Spleen (tissue), 7 donors: ENCODE measurements around the gene SULT1C4.

ENCODE experiments used
- CTCF ChIP-seq, 11 experiments: fragments of 200-600 bp in 7 of 11; fragments of 450-650 bp in 4 of 11; sonication (generic) in 4 of 11; IDR thresholded peaks in 8 of 11; conservative IDR thresholded peaks in 3 of 11; 1 replicate in 7 of 11; 2 replicates in 4 of 11; pipeline versions ENCODE4 v1.4.0 to v1.8.0; 2016 to 2021; ENCODE audit warnings: antibody characterized with exemption in 11 of 11, inconsistent platforms in 4 of 11, mild to moderate bottlenecking in 1 of 11
- POLR2A ChIP-seq, 3 donors: fragments of 450-650 bp; IDR thresholded peaks; one replicate each; pipeline ENCODE4 v1.5.1; 2017; ENCODE audit warnings: antibody characterized with exemption in 3 of 3, mild to moderate bottlenecking in 1 of 3
- donor health status: DM: no; HTN: no; CAD: no; lungs with moderate emphysema.
- donor health status: DM: no; HTN: no; CAD: no.
- donor health status: DM: no; HTN: no; CAD: no.

DNA sequence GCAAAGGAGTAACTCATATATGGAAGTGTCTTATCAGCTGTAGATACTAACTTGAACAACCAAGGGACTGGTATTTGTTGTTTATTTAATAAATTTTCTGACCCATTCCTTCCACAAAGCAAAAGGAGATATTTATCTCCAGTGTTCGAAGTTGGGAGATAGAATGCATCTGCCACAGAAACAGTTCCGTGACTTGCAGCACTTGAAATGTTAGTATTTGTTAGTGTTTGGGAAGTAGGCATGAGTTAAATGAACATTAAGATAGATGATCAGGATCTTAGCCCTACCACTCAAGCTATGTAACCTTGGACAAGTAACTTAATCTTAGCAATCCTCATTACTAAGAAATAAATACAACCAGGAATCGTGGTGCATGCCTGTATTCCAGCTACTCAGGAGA is 12.1 kb upstream of the SULT1C4 start:
- TF ChIP-seq POLR2A (IDR thresholded peaks at IDR 0.05): no peak
- no peak for TF ChIP-seq CTCF (IDR thresholded peaks at IDR 0.05 in 8 of 11, conservative IDR thresholded peaks at IDR 0.05 in 3 of 11)
